H9 (cell line): Measurements from ENCODE around the gene STX5. TPM values are rescaled to one million over a fixed set of nuclear protein-coding genes. Genes with fewer than 3 reads are reported as not detected.
A peak's percentile ranks its signal among the peaks of the same experiment; 100 is the strongest.

ENCODE experiments used
- DNase-seq: peaks from one replicate; pipeline ENCODE4 v3.0.0-alpha.2; 2017
- H2AFZ ChIP-seq: one replicate; pipeline ENCODE4 v1.6.1; 2013; ENCODE audit warnings: mild to moderate bottlenecking, low read length, control low read depth, moderate library complexity
- H2AK5ac ChIP-seq: 2 replicates; pipeline ENCODE4 v1.6.1; 2013; ENCODE audit warnings: low read length, control low read depth, mixed read lengths; ENCODE audit not compliant: insufficient read length
- H2BK120ac ChIP-seq: one replicate; pipeline ENCODE4 v1.6.1; 2013; ENCODE audit warnings: low read depth, mild to moderate bottlenecking, low read length, control low read depth, inconsistent platforms; ENCODE audit not compliant: poor library complexity, severe bottlenecking
- H2BK12ac ChIP-seq: 2 replicates; pipeline ENCODE4 v1.6.1; 2013; ENCODE audit warnings: low read length, control low read depth, mixed read lengths, low read depth; ENCODE audit not compliant: insufficient read length
- H2BK15ac ChIP-seq: 2 replicates; pipeline ENCODE4 v1.6.1; 2013; ENCODE audit warnings: low read depth, low read length, control low read depth
- H2BK20ac ChIP-seq: one replicate; pipeline ENCODE4 v1.6.1; 2013; ENCODE audit warnings: low read depth, mild to moderate bottlenecking, low read length, control low read depth, inconsistent platforms; ENCODE audit not compliant: poor library complexity, severe bottlenecking
- H2BK5ac ChIP-seq: 2 replicates; pipeline ENCODE4 v1.6.1; 2013; ENCODE audit warnings: low read length, control low read depth, mixed read lengths; ENCODE audit not compliant: insufficient read length
- H3K14ac ChIP-seq: 2 replicates; pipeline ENCODE4 v1.6.1; 2013; ENCODE audit warnings: low read length, control low read depth; ENCODE audit not compliant: insufficient read depth
- H3K18ac ChIP-seq: 2 replicates; pipeline ENCODE4 v1.6.1; 2013; ENCODE audit warnings: low read depth, mild to moderate bottlenecking, mixed read lengths, low read length, control low read depth; ENCODE audit not compliant: insufficient read length
- H3K23ac ChIP-seq: 2 replicates; pipeline ENCODE4 v1.6.1; 2013; ENCODE audit warnings: low read length, control low read depth, mixed read lengths, low read depth; ENCODE audit not compliant: insufficient read length
- H3K23me2 ChIP-seq: 2 replicates; pipeline ENCODE4 v1.6.1; 2013; ENCODE audit warnings: low read depth, mild to moderate bottlenecking, mixed read lengths, low read length, control low read depth; ENCODE audit not compliant: insufficient read length, poor library complexity, severe bottlenecking
- H3K27ac ChIP-seq: 2 replicates; pipeline ENCODE4 v1.5.1; 2013; ENCODE audit warnings: low read length, control low read depth, mixed read lengths, low read depth; ENCODE audit not compliant: insufficient read length
- H3K27me3 ChIP-seq: 2 replicates; pipeline ENCODE4 v1.6.1; 2013; ENCODE audit warnings: low read length, control low read depth, inconsistent platforms; ENCODE audit not compliant: insufficient read depth
- H3K4ac ChIP-seq: 2 replicates; pipeline ENCODE4 v1.6.1; 2013; ENCODE audit warnings: low read depth, mild to moderate bottlenecking, control low read depth, inconsistent platforms, low read length, moderate library complexity
- H3K4me1 ChIP-seq: 2 replicates; pipeline ENCODE4 v1.6.1; 2013; ENCODE audit warnings: low read length, control low read depth, inconsistent platforms; ENCODE audit not compliant: insufficient read depth
- H3K4me2 ChIP-seq: 2 replicates; pipeline ENCODE4 v1.6.1; 2013; ENCODE audit warnings: low read length, control low read depth, mixed read lengths; ENCODE audit not compliant: insufficient read length, insufficient read depth
- H3K56ac ChIP-seq: 2 replicates; pipeline ENCODE4 v1.6.1; 2013; ENCODE audit warnings: low read depth, mild to moderate bottlenecking, mixed read lengths, low read length, control low read depth; ENCODE audit not compliant: insufficient read length
- H3K79me1 ChIP-seq: 2 replicates; pipeline ENCODE4 v1.6.1; 2013; ENCODE audit warnings: low read depth, mild to moderate bottlenecking, moderate library complexity, low read length, control low read depth, inconsistent platforms; ENCODE audit not compliant: insufficient read depth, poor library complexity, severe bottlenecking
- H3K79me2 ChIP-seq: 2 replicates; pipeline ENCODE4 v1.6.1; 2013; ENCODE audit warnings: low read length, control low read depth, inconsistent platforms; ENCODE audit not compliant: insufficient read depth
- H3K9ac ChIP-seq: 2 replicates; pipeline ENCODE4 v1.6.1; 2013; ENCODE audit warnings: low read length, control low read depth, mixed read lengths; ENCODE audit not compliant: insufficient read length; ENCODE audit errors: extremely low read depth
- H3K9me3 ChIP-seq: one replicate; pipeline ENCODE4 v1.6.1; 2013; ENCODE audit warnings: low read depth, low read length, inconsistent platforms; ENCODE audit not compliant: control insufficient read depth
- H3T11ph ChIP-seq: one replicate; pipeline ENCODE4 v1.6.1; 2013; ENCODE audit warnings: mild to moderate bottlenecking, low read length, control low read depth, inconsistent platforms
- H4K20me1 ChIP-seq: one replicate; pipeline ENCODE4 v1.6.1; 2013; ENCODE audit not compliant: control insufficient read depth, insufficient read length, insufficient read depth
- H4K5ac ChIP-seq: 2 replicates; pipeline ENCODE4 v1.6.1; 2013; ENCODE audit warnings: low read depth, mild to moderate bottlenecking, mixed read lengths, low read length, control low read depth; ENCODE audit not compliant: insufficient read length
- H4K8ac ChIP-seq: replicated peaks from 2 replicates; pipeline ENCODE4 v1.6.1; 2013; ENCODE audit warnings: low read length, control low read depth, mixed read lengths, low read depth; ENCODE audit not compliant: insufficient read length
- H4K91ac ChIP-seq: 2 replicates; pipeline ENCODE4 v1.6.1; 2013; ENCODE audit warnings: low read depth, mild to moderate bottlenecking, moderate library complexity, mixed read lengths, low read length, control low read depth; ENCODE audit not compliant: insufficient read length
- H3K27ac Mint-ChIP-seq, 3 experiments: 2 replicates in 2 of 3; 3 replicates in 1 of 3; pipeline ENCODE4 v1.8.0; 2020 to 2021; ENCODE audit warnings: mixed read lengths in 3 of 3, mild to moderate bottlenecking in 1 of 3, moderate library complexity in 1 of 3
- H3K27me3 Mint-ChIP-seq: 2 replicates; pipeline ENCODE4 v1.8.0; 2021; ENCODE audit warnings: low read depth, mild to moderate bottlenecking, moderate library complexity, mixed read lengths
- H3K36me3 Mint-ChIP-seq, 3 experiments: 2 replicates in 2 of 3; 3 replicates in 1 of 3; pipeline ENCODE4 v1.8.0; 2020 to 2021; ENCODE audit warnings: low read depth in 3 of 3, mixed read lengths in 3 of 3; ENCODE audit not compliant: insufficient read depth in 1 of 3
- H3K4me1 Mint-ChIP-seq, 2 experiments: 2 replicates each; pipeline ENCODE4 v1.8.0; 2020; ENCODE audit warnings: mixed read lengths in 2 of 2
- H3K4me3 Mint-ChIP-seq, 2 experiments: 2 replicates in 1 of 2; 3 replicates in 1 of 2; pipeline ENCODE4 v1.8.0; 2020 to 2021; ENCODE audit warnings: mild to moderate bottlenecking in 2 of 2, mixed read lengths in 2 of 2, moderate library complexity in 1 of 2
- H3K9me3 Mint-ChIP-seq, 2 experiments: 2 replicates in 1 of 2; 3 replicates in 1 of 2; pipeline ENCODE4 v1.8.0; 2020; ENCODE audit warnings: mild to moderate bottlenecking in 2 of 2, mixed read lengths in 2 of 2, moderate library complexity in 1 of 2
- CTCF ChIP-seq: fragments of 200-600 bp; sonication (generic); conservative IDR thresholded peaks from 3 replicates; pipeline ENCODE4 v1.8.0; 2021; ENCODE audit warnings: antibody characterized with exemption, mild to moderate bottlenecking
- WGBS: extraction: QIAGEN DNeasy Blood & Tissue Kit; methylation state at CpG from one replicate; pipeline ENCODE4 v1.1.7; 2013; ENCODE audit warnings: missing lambda C conversion rate, low lambda C conversion rate, mixed read lengths; ENCODE audit not compliant: insufficient read length; ENCODE audit errors: extremely low coverage; 5-methylcytosine and 5-hydroxymethylcytosine counted together
- total RNA-seq: library from RNA; stranded (reverse); gene quantifications from 2 replicates; pipeline ENCODE4 v1.2.1, GENCODE V29; 2021

The STX5 gene
- total RNA-seq, 1 experiment from 2014 or later: 33.5 TPM

GRCh38 chr11:62844154-62844553 is 12.3 kb upstream of the STX5 start:
- Histone ChIP-seq H3K4me2 (no peak overlapping the region), H3K9me3 (no peaks in the 10 kb centered on the region), H3K4ac (no peak overlapping the region), H3K9ac (no peak overlapping the region), H3K14ac (no peak overlapping the region), H4K8ac (no peak overlapping the region), H2BK15ac (no peak overlapping the region), H3K27ac (no peak overlapping the region), H4K91ac (no peak overlapping the region), H2BK5ac (no peak overlapping the region), H2BK120ac (no peak overlapping the region), H2BK12ac (no peak overlapping the region), H3K27me3 (no peaks in the 10 kb centered on the region), H3T11ph (no peak overlapping the region), H2AK5ac (no peak overlapping the region), H3K56ac (no peak overlapping the region), H4K5ac (no peak overlapping the region), H4K20me1 (no peaks in the 10 kb centered on the region), H3K18ac (no peak overlapping the region), H3K79me2 (peaks cover under 1% of the 10 kb centered on the region; the same call in 1 of the 2 replicates), H3K79me1 (no peaks in the 10 kb centered on the region), H2BK20ac (no peak overlapping the region), H3K23ac (no peak overlapping the region), H2AFZ (no peak overlapping the region), H3K23me2 (peaks cover 12% of the 10 kb centered on the region), H3K4me1 (no peaks in the 10 kb centered on the region)
- peaks cover 4 to 19% of the 10 kb centered on the region in 2 experiments for H3K9me3 Mint-ChIP-seq
- no peak for DNase-seq
- H3K27ac Mint-ChIP-seq: 0 out of 7 replicates have a peak overlapping the region, but pooled peaks of 1 of the 3 experiments have one; percentile 2
- 0 out of 5 replicates have a peak overlapping the region, but pooled peaks of 1 of the 2 experiments have one; percentile 39 for H3K4me3 Mint-ChIP-seq
- WGBS: no CpG with 5 or more reads among the region's 3 CpGs
- peaks cover 8 to 17% of the 10 kb centered on the region in 2 experiments; a peak in 3 of 4 replicates for H3K4me1 Mint-ChIP-seq
- peaks cover 0 to 4% (median 3%) of the 10 kb centered on the region in 3 experiments; a peak in 5 of 7 replicates for H3K36me3 Mint-ChIP-seq
- no peak for TF ChIP-seq CTCF
- H3K27me3 Mint-ChIP-seq: no peaks in the 10 kb centered on the region; the same call in 1 of the 2 replicates
